HG03457 (cell line): ENCODE results near the gene NOS3.

Experiments
- ATAC-seq: cut with Tn5 transposase; IDR thresholded peaks from one replicate; pipeline ENCODE4 v1.9.1; 2021; ENCODE audit warnings: moderate number of reproducible peaks; ENCODE audit not compliant: unreplicated experiment

NOS3 gene

GRCh38 chr7:151053751-151054150, 62.9 kb downstream of the NOS3 start:
- no peak for ATAC-seq

GRCh38 chr7:151056283-151056665, 65.5 kb downstream of the NOS3 start:
- ATAC-seq = no peak

- no peak for ATAC-seq
These were observed 66.1 kb downstream of the NOS3 start for GRCh38 chr7:151056666-151057505.

- peak; percentile 7 for ATAC-seq
These were observed 66.7 kb downstream of the NOS3 start, which contains the start of gene CDK5 for GRCh38 chr7:151057506-151057988. CDK5 (minus strand) TSS chr7:151057897; CDS start chr7:151057848, 49 bp downstream.

- ATAC-seq = peak; percentile 85
These were observed 67.4 kb downstream of the NOS3 start for GRCh38 chr7:151057989-151058780.

- ATAC-seq = no peak
These were observed 68.1 kb downstream of the NOS3 start for GRCh38 chr7:151058781-151059366.

GRCh38 chr7:151059367-151060112, 68.7 kb downstream of the NOS3 start, which contains the start of gene SLC4A2:
SLC4A2 (plus strand) TSS chr7:151059589; CDS start chr7:151061988, 2,399 bp downstream.
- ATAC-seq = peak; percentile 29

GRCh38 chr7:151060113-151060415, 69.2 kb downstream of the NOS3 start:
- no peak for ATAC-seq

- no peak for ATAC-seq
These were observed 69.8 kb downstream of the NOS3 start for GRCh38 chr7:151060416-151061212.

GRCh38 chr7:151061213-151062110, 70.6 kb downstream of the NOS3 start:
- ATAC-seq = no peak

- ATAC-seq = no peak
These were observed 71.2 kb downstream of the NOS3 start for GRCh38 chr7:151062111-151062398.

- no peak for ATAC-seq
These were observed 71.8 kb downstream of the NOS3 start for GRCh38 chr7:151062399-151063211.

GRCh38 chr7:151063212-151063561, 72.4 kb downstream of the NOS3 start:
- no peak for ATAC-seq
